OCI-LY3 (cell line): ENCODE measurements around the gene DTNA.

Experiments
- EZH2phosphoT487 ChIP-seq: fragments of 200-600 bp; shearing (Covaris generic); IDR thresholded peaks from 2 replicates; pipeline ENCODE4 v1.6.1; 2018; ENCODE audit warnings: antibody characterized with exemption, mixed run types, low read depth
- TF ChIP-seq, protein P1 (sequence below): fragments of 200-600, 300-600 bp; sonication (generic); IDR thresholded peaks from 2 replicates; pipeline ENCODE4 v1.5.1; 2014; ENCODE audit warnings: antibody characterized with exemption, low read length, low read depth

DNA sequence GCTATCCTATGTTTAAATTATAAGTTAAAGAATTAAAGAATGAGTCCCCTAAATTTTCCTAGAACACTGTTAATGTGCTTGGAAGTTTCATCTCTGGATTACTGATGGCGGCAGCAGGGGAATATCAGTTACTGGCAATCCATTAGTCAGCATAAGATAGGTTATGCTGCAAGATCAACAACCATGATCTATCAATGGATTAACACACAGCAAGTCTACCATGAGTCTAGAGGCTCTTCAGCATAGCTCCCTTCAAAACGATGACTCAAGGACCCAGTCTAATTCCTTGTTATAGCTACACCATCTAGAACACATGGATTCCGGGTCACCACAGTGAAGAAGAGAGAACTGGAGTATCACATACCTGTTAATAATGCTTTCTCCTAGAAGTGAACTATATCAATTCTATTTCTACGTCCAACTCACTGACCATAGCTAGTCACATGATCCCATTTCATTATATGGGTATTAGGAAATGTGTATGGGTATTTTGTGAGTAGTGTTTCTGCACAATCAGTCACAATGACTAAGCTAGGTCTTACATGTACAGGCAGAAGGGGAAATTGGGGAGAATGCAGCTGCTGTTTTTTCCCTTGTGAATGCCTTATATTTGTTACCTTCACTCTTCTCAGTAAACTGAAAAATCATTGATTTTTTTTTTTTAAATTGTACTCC, 222.8 kb downstream of the DTNA start:
- TF ChIP-seq, protein P1, sequence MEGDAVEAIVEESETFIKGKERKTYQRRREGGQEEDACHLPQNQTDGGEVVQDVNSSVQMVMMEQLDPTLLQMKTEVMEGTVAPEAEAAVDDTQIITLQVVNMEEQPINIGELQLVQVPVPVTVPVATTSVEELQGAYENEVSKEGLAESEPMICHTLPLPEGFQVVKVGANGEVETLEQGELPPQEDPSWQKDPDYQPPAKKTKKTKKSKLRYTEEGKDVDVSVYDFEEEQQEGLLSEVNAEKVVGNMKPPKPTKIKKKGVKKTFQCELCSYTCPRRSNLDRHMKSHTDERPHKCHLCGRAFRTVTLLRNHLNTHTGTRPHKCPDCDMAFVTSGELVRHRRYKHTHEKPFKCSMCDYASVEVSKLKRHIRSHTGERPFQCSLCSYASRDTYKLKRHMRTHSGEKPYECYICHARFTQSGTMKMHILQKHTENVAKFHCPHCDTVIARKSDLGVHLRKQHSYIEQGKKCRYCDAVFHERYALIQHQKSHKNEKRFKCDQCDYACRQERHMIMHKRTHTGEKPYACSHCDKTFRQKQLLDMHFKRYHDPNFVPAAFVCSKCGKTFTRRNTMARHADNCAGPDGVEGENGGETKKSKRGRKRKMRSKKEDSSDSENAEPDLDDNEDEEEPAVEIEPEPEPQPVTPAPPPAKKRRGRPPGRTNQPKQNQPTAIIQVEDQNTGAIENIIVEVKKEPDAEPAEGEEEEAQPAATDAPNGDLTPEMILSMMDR: no peak
- no peak for TF ChIP-seq EZH2phosphoT487
